Adrenal gland (tissue), 12 donors: ENCODE measurements around the gene NPBWR2. TPM values are rescaled to one million over a fixed set of nuclear protein-coding genes. Genes with fewer than 3 reads are reported as not detected.

Experiments used
- DNase-seq, 7 donors: peaks; one replicate each; pipeline ENCODE4 v3.0.0-alpha.2; 2019 to 2020
- H3K27ac ChIP-seq, 5 donors: fragments of 200-600 bp; sonication (generic) in 4 of 5; 1 replicate in 3 of 5; 2 replicates in 2 of 5; pipeline versions ENCODE4 v1.5.1 to v1.8.0; 2016 to 2020; ENCODE audit warnings: mild to moderate bottlenecking in 1 of 5
- H3K27me3 ChIP-seq: fragments of 200-600 bp; 2 replicates; pipeline ENCODE4 v1.8.0; 2021
- H3K36me3 ChIP-seq, 2 donors: fragments of 200-600 bp; replicated peaks in 1 of 2; 1 replicate in 1 of 2; 2 replicates in 1 of 2; pipeline versions ENCODE4 v1.5.1 to v1.8.0; 2018 to 2022
- H3K4me1 ChIP-seq, 2 donors: fragments of 200-600 bp; replicated peaks in 1 of 2; 1 replicate in 1 of 2; 2 replicates in 1 of 2; pipeline versions ENCODE4 v1.5.1 to v1.8.0; 2018 to 2021
- H3K4me3 ChIP-seq, 4 donors: fragments of 200-600 bp; sonication (generic) in 3 of 4; one replicate each; pipeline ENCODE4 v1.5.1; 2016 to 2018
- H3K9me3 ChIP-seq, 3 donors: fragments of 200-600 bp; sonication (generic) in 1 of 3; replicated peaks in 1 of 3; 1 replicate in 2 of 3; 2 replicates in 1 of 3; pipeline versions ENCODE4 v1.5.1 to v1.8.0; 2016 to 2021
- CTCF ChIP-seq, 6 experiments: fragments of 450-650 bp in 4 of 6; fragments of 200-600 bp in 2 of 6; sonication (generic) in 1 of 6; IDR thresholded peaks; 1 replicate in 5 of 6; 2 replicates in 1 of 6; pipeline versions ENCODE4 v1.5.1 to v1.8.0; 2016 to 2021; ENCODE audit warnings: antibody characterized with exemption in 6 of 6, mild to moderate bottlenecking in 2 of 6, moderate library complexity in 1 of 6
- POLR2A ChIP-seq, 2 donors: fragments of 450-650 bp; IDR thresholded peaks; one replicate each; pipeline ENCODE4 v1.6.1; 2017; ENCODE audit warnings: antibody characterized with exemption in 2 of 2, mild to moderate bottlenecking in 2 of 2, moderate library complexity in 1 of 2
- WGBS, 4 donors: extraction: QIAGEN DNeasy Blood & Tissue Kit in 2 of 4; methylation state at CpG; one replicate each; pipeline versions ENCODE4 v1.1.5 to v1.1.7; 2013 to 2017; 5-methylcytosine and 5-hydroxymethylcytosine counted together
- intact Hi-C, 2 donors: fragments of 100-400 bp; cut with DNase I; formaldehyde crosslinking; loops; one replicate each; pipeline versions ENCODE4 v1.14.1 to v1.15.0; 2022 to 2023
- polyA plus RNA-seq, 3 donors: library from polyadenylated mRNA; stranded (reverse); fragments of 200-250 nt in 2 of 3; fragments of 350-450 nt in 1 of 3; fragmentation: Illumina TruSeq in 1 of 3; extraction: RNeasy Lipid Tissue Mini Kit (QIAGEN cat#74804) in 1 of 3; gene quantifications; one replicate each; pipeline ENCODE4 v1.2.3, GENCODE V29; 2013 to 2014
- total RNA-seq, 9 donors: library from RNA; depleted of rRNA in 4 of 9; stranded (reverse); fragments of >200 nt in 4 of 9; fragments of 120-200 nt in 1 of 9; fragmentation: NEBNext Ultra II Directional in 1 of 9; extraction: Animal tissue kit (Norgen Biotek cat#: 25700) in 1 of 9; gene quantifications; one replicate each; pipeline versions ENCODE4 v1.1.0 to v1.2.4, GENCODE V29; 2013 to 2023
- donor health status: healthy with polysubstance abuse.
- donor health status: Bipolar disorder and iron deficiency.
- donor health status: DM: yes; HTN: yes; CAD: no.
- donor health status: DM: no; HTN: no; CAD: no.
- donor health status: DM: no; HTN: no; CAD: no.
- donor health status: DM: yes; HTN: yes; CAD: no.

Gene NPBWR2
- total and polyA plus RNA-seq, 12 donors = 0.18 to 0.42 (median 0.33) TPM; not detected in 8

- DNase-seq = no peak
- H3K27me3 ChIP-seq = no peaks in the 10 kb centered on the region
- intact Hi-C loops = no loop called here
- TF ChIP-seq POLR2A (IDR thresholded peaks at IDR 0.05) = no peak
- no peak for TF ChIP-seq CTCF (IDR thresholded peaks at IDR 0.05)
- no peaks in the 10 kb centered on the region for H3K36me3 ChIP-seq
- 87 to 92% (median 90%) methylated on average over 6 to 8 of the region's 8 CpGs for WGBS, 4 donors
- H3K4me1 ChIP-seq = no peaks in the 10 kb centered on the region
- H3K27ac ChIP-seq = no peak overlapping the region
- H3K9me3 ChIP-seq = no peaks in the 10 kb centered on the region
- no peak overlapping the region for H3K4me3 ChIP-seq
These were observed 37.0 kb upstream of the NPBWR2 start for GRCh38 chr20:64144144-64144912.

GRCh38 chr20:64143018-64143801 lies 35.8 kb upstream of the NPBWR2 start:
- Histone ChIP-seq H3K9me3 (no peaks in the 10 kb centered on the region), H3K27me3 (no peaks in the 10 kb centered on the region), H3K36me3 (no peaks in the 10 kb centered on the region), H3K4me1 (no peaks in the 10 kb centered on the region), H3K27ac (no peak overlapping the region), H3K4me3 (no peak overlapping the region)
- intact Hi-C loops = no loop called here
- DNase-seq = peak in 1 of 7 donors; percentile 14
- 73 to 80% (median 76%) methylated on average over 14 of the region's 14 CpGs for WGBS, 4 donors
- no peak for TF ChIP-seq POLR2A (IDR thresholded peaks at IDR 0.05)
- TF ChIP-seq CTCF (IDR thresholded peaks at IDR 0.05) = no peak

GRCh38 chr20:64142590-64142989 lies 35.2 kb upstream of the NPBWR2 start:
- Histone ChIP-seq H3K27ac (no peak overlapping the region), H3K4me3 (no peak overlapping the region), H3K9me3 (no peaks in the 10 kb centered on the region), H3K27me3 (no peaks in the 10 kb centered on the region), H3K4me1 (no peaks in the 10 kb centered on the region), H3K36me3 (no peaks in the 10 kb centered on the region)
- TF ChIP-seq POLR2A (IDR thresholded peaks at IDR 0.05) (no peak), CTCF (IDR thresholded peaks at IDR 0.05) (no peak)
- DNase-seq = peak in 2 of 7 donors; percentile 7 to 9
- intact Hi-C loops = no loop called here
- 37 to 46% (median 41%) methylated on average over 9 of the region's 9 CpGs for WGBS, 4 donors

- DNase-seq = peak in 2 of 7 donors; percentile 11 to 45
- H3K4me1 ChIP-seq = no peaks in the 10 kb centered on the region
- 71 to 86% (median 78%) methylated on average over 10 of the region's 10 CpGs for WGBS, 4 donors
- H3K36me3 ChIP-seq = no peaks in the 10 kb centered on the region
- TF ChIP-seq POLR2A (IDR thresholded peaks at IDR 0.05) = no peak
- TF ChIP-seq CTCF (IDR thresholded peaks at IDR 0.05) = no peak
- H3K27ac ChIP-seq = no peak overlapping the region
- no peak overlapping the region for H3K4me3 ChIP-seq
- no peaks in the 10 kb centered on the region for H3K9me3 ChIP-seq
- intact Hi-C loops = no loop called here
- H3K27me3 ChIP-seq = no peaks in the 10 kb centered on the region
These were observed 33.6 kb upstream of the NPBWR2 start for GRCh38 chr20:64140956-64141355.
